8988T (cell line): ENCODE data around the gene PTPRN2.
"Not testable (repeated sequence)": the region's sequence is repeated elsewhere in the genome, so short reads cannot be mapped to it uniquely, and the experiment has no call there.

Experiments used
- DNase-seq: peaks from one replicate; pipeline ENCODE4 v3.0.0; 2011

PTPRN2 gene

GRCh38 chr7:157863176-157863575 lies 724.4 kb downstream of the PTPRN2 start:
- no peak for DNase-seq

GRCh38 chr7:157862731-157863130 lies 724.9 kb downstream of the PTPRN2 start:
- no peak for DNase-seq

GRCh38 chr7:157861551-157861950 lies 726.1 kb downstream of the PTPRN2 start:
- no peak for DNase-seq

GRCh38 chr7:157861031-157861491 lies 726.6 kb downstream of the PTPRN2 start:
- no peak for DNase-seq

DNA sequence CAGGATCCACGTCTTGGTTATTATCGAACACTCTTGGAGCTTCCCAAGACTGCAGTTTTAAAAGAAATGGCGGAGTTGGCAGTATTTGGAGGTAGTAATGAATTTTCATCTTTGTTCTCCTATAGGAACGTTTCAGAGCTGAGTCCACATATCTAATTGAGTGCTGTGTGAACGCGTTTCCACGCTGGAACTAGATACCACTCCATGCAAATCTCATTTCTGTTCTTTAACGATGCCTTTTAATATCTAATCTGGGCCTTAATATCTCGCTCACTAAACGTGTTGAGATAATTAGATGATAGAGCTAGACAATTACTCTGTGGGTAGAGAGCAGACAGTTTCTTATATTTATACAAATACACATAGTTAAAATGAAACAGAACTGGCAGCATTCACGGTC lies 727.2 kb downstream of the PTPRN2 start:
- no peak for DNase-seq

DNA sequence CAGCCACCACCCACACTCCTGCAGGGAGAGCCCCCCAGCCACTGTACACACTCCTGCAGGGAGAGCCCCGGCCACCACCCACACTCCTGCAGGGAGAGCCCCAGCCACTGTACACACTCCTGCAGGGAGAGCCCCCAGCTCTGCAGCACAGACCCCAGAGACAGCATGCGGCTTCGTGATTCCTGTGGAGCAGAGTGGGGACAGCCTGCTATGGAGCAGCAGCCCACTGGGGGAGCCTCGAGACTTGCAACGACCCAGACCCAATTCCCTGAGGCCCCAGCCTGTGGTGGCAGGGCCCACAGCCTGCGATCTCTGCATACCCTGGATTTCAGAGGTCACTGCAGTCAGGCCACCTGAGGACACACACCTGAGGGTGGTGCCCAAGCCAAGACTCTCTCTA lies 727.7 kb downstream of the PTPRN2 start:
- DNase-seq = no peak

GRCh38 chr7:157857578-157858075 lies 730.0 kb downstream of the PTPRN2 start:
- DNase-seq = no peak

- no peak for DNase-seq
Measured at GRCh38 chr7:157856873-157857577, 730.6 kb downstream of the PTPRN2 start.

- no peak for DNase-seq
Measured at GRCh38 chr7:157855452-157856213, 732.0 kb downstream of the PTPRN2 start.

- DNase-seq = no peak
Measured at GRCh38 chr7:157855016-157855415, 732.6 kb downstream of the PTPRN2 start.

GRCh38 chr7:157854066-157854891 lies 733.3 kb downstream of the PTPRN2 start:
- DNase-seq = no peak

DNA sequence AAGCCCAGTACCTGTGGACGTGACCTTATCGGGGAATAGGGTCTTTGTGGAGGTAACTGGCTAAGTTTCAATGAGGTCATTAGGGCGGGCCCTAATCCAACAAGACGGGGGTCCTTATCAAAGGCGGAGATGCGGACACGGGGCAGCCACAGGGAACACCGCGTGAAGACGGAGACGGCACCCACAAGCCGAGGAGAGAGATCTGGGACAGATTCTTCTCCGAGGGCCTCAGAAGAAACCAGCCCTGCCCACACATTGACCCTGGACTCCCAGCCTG lies 733.9 kb downstream of the PTPRN2 start:
- DNase-seq = no peak

DNA sequence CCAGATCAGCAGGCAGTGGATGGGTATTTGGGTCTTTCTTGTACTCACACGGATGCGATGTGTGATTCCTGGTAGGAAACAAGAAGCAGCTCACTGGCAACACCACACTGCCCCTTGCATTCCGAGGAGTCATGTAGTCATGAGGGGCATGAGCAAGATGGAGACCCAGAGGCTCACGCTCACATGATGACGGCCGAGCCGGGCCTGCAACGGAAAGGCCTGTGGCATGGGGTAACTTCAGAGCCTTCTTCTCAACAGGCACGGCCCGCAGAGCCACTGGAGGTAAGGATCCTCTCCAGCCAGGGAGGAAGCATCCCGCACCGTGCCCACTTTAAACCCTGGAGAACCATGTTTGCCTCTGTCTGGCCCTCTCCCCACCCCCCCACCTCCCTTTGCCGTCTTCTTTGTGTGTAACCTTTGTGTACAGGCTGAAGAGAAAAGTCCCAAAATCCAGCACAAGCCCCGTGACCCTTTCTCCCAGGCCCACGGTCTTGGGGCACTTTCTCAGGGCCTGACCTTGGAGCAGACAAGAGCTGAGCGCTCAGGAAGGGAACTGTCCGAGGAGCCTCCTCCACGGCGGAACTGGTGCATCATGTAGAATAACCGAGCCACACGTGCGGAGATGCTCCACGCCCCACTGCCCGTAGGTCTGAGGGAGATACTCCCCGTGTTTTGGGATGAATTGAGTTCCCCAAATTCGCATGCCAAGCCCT lies 734.4 kb downstream of the PTPRN2 start:
- DNase-seq = no peak

- DNase-seq = no peak
Measured at GRCh38 chr7:157851501-157852067, 736.0 kb downstream of the PTPRN2 start.

- DNase-seq = no peak
Measured at GRCh38 chr7:157850481-157851444, 736.9 kb downstream of the PTPRN2 start.

GRCh38 chr7:157849726-157850125 lies 737.9 kb downstream of the PTPRN2 start:
- no peak for DNase-seq

DNA sequence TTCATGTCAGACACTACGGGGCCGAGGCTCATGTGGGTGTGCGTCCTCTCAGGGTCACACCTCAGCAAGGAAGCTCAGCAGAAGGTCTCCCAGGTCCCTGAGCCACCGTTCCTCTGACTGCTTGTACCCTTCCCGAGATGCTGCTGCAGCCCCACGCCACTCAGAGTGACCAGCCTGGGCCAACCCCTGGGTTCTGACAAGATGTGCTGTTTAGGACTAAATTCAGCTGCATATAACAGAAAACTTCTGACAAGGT lies 738.4 kb downstream of the PTPRN2 start:
- no peak for DNase-seq

DNA sequence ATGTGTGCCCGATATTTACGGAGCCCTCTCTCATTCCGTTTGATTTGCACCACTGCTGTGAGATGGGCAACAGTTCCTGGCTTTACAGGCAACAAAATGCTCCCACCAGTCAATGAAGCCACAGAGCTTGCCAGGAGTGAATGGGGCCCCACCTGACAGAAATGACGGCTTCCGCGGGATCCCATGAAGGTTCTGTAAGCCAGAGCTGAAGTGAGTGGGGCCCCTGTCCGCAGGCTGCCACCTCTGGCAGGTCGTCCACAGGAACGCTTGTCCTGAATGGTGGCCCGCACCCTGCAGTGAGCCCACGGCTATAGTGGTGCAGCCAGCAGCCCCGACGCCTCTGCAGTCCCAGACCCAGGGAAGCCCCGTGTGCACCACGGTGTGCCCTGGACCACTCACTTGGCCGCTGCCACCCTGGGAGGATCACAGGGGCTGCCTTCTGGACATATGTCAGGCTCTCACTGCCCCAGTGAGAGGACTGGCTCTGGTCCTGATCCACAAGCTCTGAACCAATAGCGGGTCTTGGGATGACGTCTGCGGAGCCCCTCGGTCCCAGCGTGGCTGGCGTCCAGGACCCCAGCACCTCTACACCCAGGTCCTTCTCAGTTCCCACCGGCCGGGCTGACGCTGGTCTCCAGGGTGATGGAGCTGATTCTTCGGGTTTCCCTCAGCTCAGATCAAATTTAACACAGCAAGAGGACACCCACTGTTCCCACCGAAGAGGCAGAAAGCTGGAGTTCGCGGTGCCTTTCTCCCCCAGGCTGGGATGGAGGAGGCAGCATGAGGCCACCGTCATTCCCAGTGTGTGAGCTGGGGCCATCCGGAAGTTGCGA lies 738.9 kb downstream of the PTPRN2 start:
- no peak for DNase-seq

- DNase-seq = not testable (repeated sequence)
Measured at GRCh38 chr7:157847756-157848487, 739.7 kb downstream of the PTPRN2 start.

- DNase-seq = not testable (repeated sequence)
Measured at GRCh38 chr7:157846746-157847145, 740.9 kb downstream of the PTPRN2 start.
